Nephron progenitor cell (in vitro differentiated cells): ENCODE results near the gene VPS8.

ENCODE experiments used
- DNase-seq: peaks from one replicate; pipeline ENCODE4 v3.0.0; 2021
- H3K27ac Mint-ChIP-seq: 2 replicates; pipeline ENCODE4 v1.8.0; 2021; ENCODE audit warnings: mild to moderate bottlenecking, moderate library complexity, mixed read lengths
- H3K27me3 Mint-ChIP-seq: 2 replicates; pipeline ENCODE4 v1.8.0; 2021; ENCODE audit warnings: mild to moderate bottlenecking, low read depth, mixed read lengths; ENCODE audit not compliant: poor library complexity
- H3K36me3 Mint-ChIP-seq: 2 replicates; pipeline ENCODE4 v1.8.0; 2021; ENCODE audit warnings: low read depth, mixed read lengths
- H3K4me1 Mint-ChIP-seq: 2 replicates; pipeline ENCODE4 v1.8.0; 2021; ENCODE audit warnings: mixed read lengths
- H3K4me3 Mint-ChIP-seq: 2 replicates; pipeline ENCODE4 v1.8.0; 2021; ENCODE audit warnings: mild to moderate bottlenecking, moderate library complexity, mixed read lengths
- H3K9me3 Mint-ChIP-seq: 2 replicates; pipeline ENCODE4 v1.8.0; 2021; ENCODE audit warnings: mild to moderate bottlenecking, moderate library complexity, mixed read lengths
- TF ChIP-seq, protein P1 (sequence below): fragments of 200-600 bp; sonication (generic); IDR thresholded peaks from 2 replicates; pipeline ENCODE4 v1.5.0; 2021; ENCODE audit warnings: antibody characterized with exemption

Gene VPS8

DNA sequence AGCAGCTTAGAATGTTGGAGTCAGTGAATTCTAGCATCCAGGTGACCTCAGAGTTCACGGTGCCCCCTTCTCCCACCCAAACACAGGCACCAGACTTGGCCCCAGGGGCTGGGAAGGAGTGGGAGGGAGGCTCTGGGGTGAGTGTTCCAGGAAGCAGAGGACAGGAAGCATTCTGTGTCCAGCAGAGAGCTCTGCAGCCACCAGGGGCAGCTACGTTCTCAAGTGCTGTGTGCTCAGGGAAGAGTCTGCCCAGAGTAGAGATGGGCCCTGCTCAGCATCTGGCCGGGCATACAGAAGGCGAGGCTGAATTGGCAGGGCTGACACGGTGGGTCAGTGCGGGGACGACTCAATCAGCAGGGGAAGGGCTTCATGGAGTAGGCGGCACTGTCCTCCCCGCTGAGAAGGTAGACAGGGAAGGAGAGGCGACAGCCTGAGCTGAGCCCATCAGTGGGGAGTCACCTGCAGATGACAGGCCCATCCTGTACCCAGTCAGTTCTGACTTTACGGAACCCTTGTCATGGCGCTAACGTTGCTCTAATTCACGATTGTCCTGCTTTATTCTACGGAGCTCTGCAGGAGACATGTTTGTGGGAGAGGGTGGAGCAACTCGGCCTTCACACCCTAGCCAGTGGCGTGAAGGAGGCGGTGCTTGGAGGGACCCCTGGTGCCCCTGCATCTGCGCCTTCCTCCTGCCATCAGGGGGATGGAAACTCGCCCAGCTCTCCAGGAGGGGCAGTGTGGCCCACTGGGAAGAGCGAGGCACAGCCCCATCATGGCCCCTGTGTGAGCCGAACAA lies 258.7 kb downstream of the VPS8 start:
- Mint-ChIP-seq H3K27ac (peak overlapping the region; percentile 32), H3K4me3 (no peak overlapping the region), H3K9me3 (no peaks in the 10 kb centered on the region), H3K4me1 (peaks cover 40% of the 10 kb centered on the region), H3K27me3 (no peaks in the 10 kb centered on the region), H3K36me3 (peaks cover 5% of the 10 kb centered on the region)
- TF ChIP-seq, protein P1, sequence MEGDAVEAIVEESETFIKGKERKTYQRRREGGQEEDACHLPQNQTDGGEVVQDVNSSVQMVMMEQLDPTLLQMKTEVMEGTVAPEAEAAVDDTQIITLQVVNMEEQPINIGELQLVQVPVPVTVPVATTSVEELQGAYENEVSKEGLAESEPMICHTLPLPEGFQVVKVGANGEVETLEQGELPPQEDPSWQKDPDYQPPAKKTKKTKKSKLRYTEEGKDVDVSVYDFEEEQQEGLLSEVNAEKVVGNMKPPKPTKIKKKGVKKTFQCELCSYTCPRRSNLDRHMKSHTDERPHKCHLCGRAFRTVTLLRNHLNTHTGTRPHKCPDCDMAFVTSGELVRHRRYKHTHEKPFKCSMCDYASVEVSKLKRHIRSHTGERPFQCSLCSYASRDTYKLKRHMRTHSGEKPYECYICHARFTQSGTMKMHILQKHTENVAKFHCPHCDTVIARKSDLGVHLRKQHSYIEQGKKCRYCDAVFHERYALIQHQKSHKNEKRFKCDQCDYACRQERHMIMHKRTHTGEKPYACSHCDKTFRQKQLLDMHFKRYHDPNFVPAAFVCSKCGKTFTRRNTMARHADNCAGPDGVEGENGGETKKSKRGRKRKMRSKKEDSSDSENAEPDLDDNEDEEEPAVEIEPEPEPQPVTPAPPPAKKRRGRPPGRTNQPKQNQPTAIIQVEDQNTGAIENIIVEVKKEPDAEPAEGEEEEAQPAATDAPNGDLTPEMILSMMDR = peak; percentile 23
- DNase-seq = peak; percentile 30

GRCh38 chr3:185071287-185071800 lies 259.4 kb downstream of the VPS8 start:
- Mint-ChIP-seq H3K36me3 (peaks cover 11% of the 10 kb centered on the region), H3K4me3 (no peak overlapping the region), H3K27ac (no peak overlapping the region), H3K27me3 (no peaks in the 10 kb centered on the region), H3K4me1 (peaks cover 45% of the 10 kb centered on the region), H3K9me3 (no peaks in the 10 kb centered on the region)
- no peak for DNase-seq
- TF ChIP-seq, protein P1 = no peak

- peaks cover 32% of the 10 kb centered on the region for H3K4me1 Mint-ChIP-seq
- no peak overlapping the region for H3K27ac Mint-ChIP-seq
- TF ChIP-seq, protein P1 = no peak
Observed at GRCh38 chr3:185075547-185075946, 263.6 kb downstream of the VPS8 start.

DNA sequence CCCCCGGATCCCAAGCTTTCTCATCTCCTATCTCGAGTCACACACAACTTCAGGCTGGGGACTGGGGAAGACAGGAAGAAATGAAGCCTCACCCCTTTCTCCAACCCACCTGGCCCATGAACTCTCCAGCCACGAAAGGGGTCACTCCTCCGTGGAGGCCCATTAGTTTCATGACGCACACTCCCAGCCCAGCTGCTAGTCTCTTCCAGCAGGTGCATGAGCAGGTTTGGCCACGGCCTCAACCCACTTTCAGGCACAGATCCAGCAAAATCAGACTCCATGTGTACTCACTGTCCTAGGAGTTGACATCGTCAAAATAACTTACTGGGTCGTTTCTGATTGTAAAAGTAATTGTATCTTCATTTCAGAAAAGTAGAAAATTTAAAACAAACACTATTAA lies 264.3 kb downstream of the VPS8 start:
- H3K27me3 Mint-ChIP-seq = no peaks in the 10 kb centered on the region
- DNase-seq = no peak
- no peak overlapping the region for H3K4me3 Mint-ChIP-seq
- H3K4me1 Mint-ChIP-seq = peaks cover 26% of the 10 kb centered on the region
- no peaks in the 10 kb centered on the region for H3K9me3 Mint-ChIP-seq
- peak overlapping the region; percentile 59 for H3K27ac Mint-ChIP-seq
- TF ChIP-seq, protein P1 = no peak
- H3K36me3 Mint-ChIP-seq = peaks cover 40% of the 10 kb centered on the region

More at GRCh38 chr3:185075547-185075946, 263.6 kb downstream of the VPS8 start:
- Mint-ChIP-seq H3K27me3 (no peaks in the 10 kb centered on the region), H3K4me3 (no peak overlapping the region), H3K36me3 (peaks cover 34% of the 10 kb centered on the region), H3K9me3 (no peaks in the 10 kb centered on the region)
- no peak for DNase-seq

DNA sequence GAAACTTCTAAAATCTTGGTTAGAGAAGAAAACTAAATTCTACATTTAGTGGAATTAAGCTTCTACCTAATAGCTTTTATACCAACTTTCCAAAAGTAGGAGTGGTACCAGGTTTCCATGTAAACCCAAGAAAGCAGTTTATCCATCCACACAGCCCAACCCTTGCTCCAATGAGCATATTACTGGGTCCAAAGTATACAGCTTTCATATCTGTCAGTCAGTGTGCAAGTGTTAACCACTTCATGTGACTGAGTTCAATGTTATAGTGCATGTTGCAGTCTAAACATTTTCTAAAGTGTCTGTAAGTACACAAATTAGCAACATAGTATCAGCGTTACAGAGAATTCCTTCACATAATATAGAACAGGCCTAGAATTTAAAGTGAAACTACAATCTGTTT lies 267.7 kb downstream of the VPS8 start:
- TF ChIP-seq, protein P1 = no peak
- no peak overlapping the region for H3K27ac Mint-ChIP-seq
- no peak overlapping the region for H3K4me3 Mint-ChIP-seq
- no peaks in the 10 kb centered on the region for H3K9me3 Mint-ChIP-seq
- DNase-seq = no peak
- H3K27me3 Mint-ChIP-seq = peaks cover under 1% of the 10 kb centered on the region
- peaks cover 21% of the 10 kb centered on the region for H3K4me1 Mint-ChIP-seq
- H3K36me3 Mint-ChIP-seq = peaks cover 65% of the 10 kb centered on the region

DNA sequence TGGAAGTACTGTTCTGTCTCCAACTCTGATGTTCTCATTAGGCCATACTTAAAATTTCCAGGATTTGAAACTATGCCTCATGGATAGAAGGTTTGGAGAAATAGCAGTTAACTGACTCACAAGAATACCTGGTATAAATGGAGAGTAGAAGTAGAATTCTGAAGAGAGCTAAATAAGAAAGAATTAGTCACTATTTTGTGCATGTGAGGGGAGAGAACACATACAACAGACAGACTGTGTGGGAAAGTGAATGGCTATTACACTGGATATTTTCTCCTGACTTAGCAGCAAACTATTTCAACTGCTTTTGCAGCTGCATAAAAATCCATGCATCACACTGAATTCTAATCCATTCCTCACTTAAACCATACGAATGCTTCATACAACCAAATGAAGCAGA lies 269.6 kb downstream of the VPS8 start:
- Mint-ChIP-seq H3K36me3 (peaks cover 57% of the 10 kb centered on the region), H3K4me1 (peaks cover 19% of the 10 kb centered on the region), H3K4me3 (no peak overlapping the region), H3K9me3 (no peaks in the 10 kb centered on the region), H3K27me3 (peaks cover 9% of the 10 kb centered on the region), H3K27ac (no peak overlapping the region)
- TF ChIP-seq, protein P1 = no peak
- no peak for DNase-seq
